CD4-positive, alpha-beta T cell treated with Interleukin-10 for 1 hour (primary cell): ENCODE results near the gene WNT6.

Source experiments
- DNase-seq: peaks from one replicate; pipeline ENCODE4 v3.0.0-alpha.2; 2020

The WNT6 gene

GRCh38 chr2:218895326-218895725 is 35.7 kb downstream of the WNT6 start:
- DNase-seq: no peak

- no peak for DNase-seq
These were observed 36.3 kb downstream of the WNT6 start for GRCh38 chr2:218895759-218896500.

- DNase-seq: peak; percentile 93
These were observed 37.1 kb downstream of the WNT6 start for GRCh38 chr2:218896501-218897393.

GRCh38 chr2:218897394-218898108 is 37.9 kb downstream of the WNT6 start:
- no peak for DNase-seq

GRCh38 chr2:218898109-218898878 is 38.7 kb downstream of the WNT6 start:
- DNase-seq: peak; percentile 83

GRCh38 chr2:218899147-218899546 is 39.5 kb downstream of the WNT6 start:
- no peak for DNase-seq

GRCh38 chr2:218902427-218902826 is 42.8 kb downstream of the WNT6 start:
- no peak for DNase-seq

GRCh38 chr2:218904176-218904575 is 44.6 kb downstream of the WNT6 start:
- DNase-seq: no peak

- DNase-seq: peak; percentile 92
These were observed 49.4 kb downstream of the WNT6 start for GRCh38 chr2:218908721-218909619.

- DNase-seq: no peak
These were observed 51.1 kb downstream of the WNT6 start for GRCh38 chr2:218910741-218911140.

- DNase-seq: no peak
These were observed 60.9 kb downstream of the WNT6 start for GRCh38 chr2:218920504-218920903.
